Adrenal gland (tissue), 5 donors: ENCODE measurements around the gene BTBD16.

Experiments
- CTCF ChIP-seq, 6 experiments: fragments of 450-650 bp in 4 of 6; fragments of 200-600 bp in 2 of 6; sonication (generic) in 1 of 6; IDR thresholded peaks; 1 replicate in 5 of 6; 2 replicates in 1 of 6; pipeline versions ENCODE4 v1.5.1 to v1.8.0; 2016 to 2021; ENCODE audit warnings: antibody characterized with exemption in 6 of 6, mild to moderate bottlenecking in 2 of 6, moderate library complexity in 1 of 6
- POLR2A ChIP-seq, 2 donors: fragments of 450-650 bp; IDR thresholded peaks; one replicate each; pipeline ENCODE4 v1.6.1; 2017; ENCODE audit warnings: antibody characterized with exemption in 2 of 2, mild to moderate bottlenecking in 2 of 2, moderate library complexity in 1 of 2
- donor health status: DM: no; HTN: no; CAD: no.

GRCh38 chr10:122280156-122280555 is 9.1 kb downstream of the BTBD16 start:
- no peak for TF ChIP-seq POLR2A (IDR thresholded peaks at IDR 0.05)
- TF ChIP-seq CTCF (IDR thresholded peaks at IDR 0.05): no peak
